IMR-90 (cell line): ENCODE measurements around the gene RAD51B. TPM values are rescaled to one million over a fixed set of nuclear protein-coding genes. Genes with fewer than 3 reads are reported as not detected.

Experiments
- ATAC-seq: fragments of 200-7000 bp; cut with Tn5 transposase; 2 replicates; pipeline ENCODE4 v1.9.1; 2020; ENCODE audit warnings: low read depth, mild to moderate bottlenecking, moderate library complexity
- BruUV-seq: library from RNA; stranded (reverse); fragments of 400-500 nt; replicated peaks from 2 replicates; lab custom pipeline; 2021; lab: Mats Ljungman, UMichigan
- CTCF ChIA-PET: fragments of 300-600 bp; formaldehyde crosslinking; extraction: SDS; loops from one replicate; lab custom pipeline; 2021; ENCODE audit warnings: antibody characterized with exemption; lab: Yijun Ruan, JAX
- POLR2A ChIA-PET: fragments of 300-600 bp; sonication (Branson Sonifier 250); formaldehyde crosslinking; loops from one replicate; lab custom pipeline; 2022; ENCODE audit warnings: antibody characterized with exemption; ENCODE audit not compliant: unreplicated experiment; lab: Charles Lee
- DNase-seq: peaks from one replicate; pipeline ENCODE4 v3.0.0; 2013
- H2AFZ ChIP-seq: replicated peaks from 2 replicates; pipeline ENCODE3; 2013; ENCODE audit warnings: low read length, mild to moderate bottlenecking; ENCODE audit not compliant: poor library complexity
- H2AK5ac ChIP-seq: 2 replicates; pipeline ENCODE4 v1.6.1; 2013; ENCODE audit warnings: low read depth, low read length, inconsistent platforms
- H2AK9ac ChIP-seq: replicated peaks from 2 replicates; pipeline ENCODE3; 2013; ENCODE audit warnings: mild to moderate bottlenecking, low read depth, low read length, moderate library complexity; ENCODE audit not compliant: poor library complexity
- H2BK120ac ChIP-seq: 2 replicates; pipeline ENCODE4 v1.6.1; 2013; ENCODE audit warnings: low read depth, low read length, inconsistent platforms
- H2BK15ac ChIP-seq: 3 replicates; pipeline ENCODE4 v1.6.1; 2013; ENCODE audit warnings: low read depth, low read length, inconsistent platforms
- H2BK20ac ChIP-seq: 2 replicates; pipeline ENCODE4 v1.6.1; 2013; ENCODE audit warnings: low read depth, mild to moderate bottlenecking, inconsistent platforms, low read length, moderate library complexity
- H2BK5ac ChIP-seq: 2 replicates; pipeline ENCODE4 v1.6.1; 2013; ENCODE audit warnings: mild to moderate bottlenecking, low read depth, low read length, inconsistent platforms; ENCODE audit not compliant: poor library complexity, severe bottlenecking
- H3K14ac ChIP-seq: replicated peaks from 2 replicates; pipeline ENCODE4 v1.6.1; 2013; ENCODE audit warnings: low read depth, low read length, inconsistent platforms
- H3K18ac ChIP-seq: 2 replicates; pipeline ENCODE4 v1.6.1; 2013; ENCODE audit warnings: low read depth, low read length, control low read depth
- H3K23ac ChIP-seq: 2 replicates; pipeline ENCODE4 v1.6.1; 2013; ENCODE audit warnings: low read depth, low read length, inconsistent platforms
- H3K27ac ChIP-seq: 2 replicates; pipeline ENCODE4 v1.5.1; 2013; ENCODE audit warnings: mild to moderate bottlenecking, control low read depth, low read length; ENCODE audit not compliant: insufficient read depth
- H3K27me3 ChIP-seq: 2 replicates; pipeline ENCODE4 v1.6.1; 2013; ENCODE audit warnings: low read length; ENCODE audit not compliant: control insufficient read depth, insufficient read depth
- H3K36me3 ChIP-seq: 2 replicates; pipeline ENCODE4 v1.6.1; 2013; ENCODE audit warnings: low read length, mixed read lengths; ENCODE audit not compliant: control insufficient read depth, insufficient read depth
- H3K4ac ChIP-seq: 2 replicates; pipeline ENCODE4 v1.6.1; 2013; ENCODE audit warnings: low read depth, low read length, inconsistent platforms
- H3K4me1 ChIP-seq: 2 replicates; pipeline ENCODE4 v1.6.1; 2013; ENCODE audit warnings: low read length, mixed read lengths; ENCODE audit not compliant: control insufficient read depth, insufficient read depth
- H3K4me2 ChIP-seq: 2 replicates; pipeline ENCODE4 v1.6.1; 2013; ENCODE audit warnings: low read depth, mild to moderate bottlenecking, control low read depth, low read length, moderate library complexity
- H3K4me3 ChIP-seq: 2 replicates; pipeline ENCODE4 v1.5.1; 2013; ENCODE audit warnings: low read depth, mild to moderate bottlenecking, control low read depth, low read length, moderate library complexity; ENCODE audit not compliant: insufficient read depth
- H3K56ac ChIP-seq: 2 replicates; pipeline ENCODE4 v1.6.1; 2013; ENCODE audit warnings: low read length, inconsistent platforms; ENCODE audit not compliant: insufficient read depth; ENCODE audit errors: extremely low read depth
- H3K79me1 ChIP-seq, 2 experiments: 2 replicates each; pipeline ENCODE4 v1.6.1; 2013; ENCODE audit warnings: low read length in 2 of 2, inconsistent platforms in 1 of 2, low read depth in 1 of 2
- H3K9ac ChIP-seq: 2 replicates; pipeline ENCODE4 v1.6.1; 2013; ENCODE audit warnings: low read depth, low read length, control low read depth
- H3K9me1 ChIP-seq: 2 replicates; pipeline ENCODE4 v1.6.1; 2013; ENCODE audit warnings: low read length, inconsistent platforms; ENCODE audit not compliant: insufficient read depth
- H3K9me3 ChIP-seq: 2 replicates; pipeline ENCODE4 v1.6.1; 2013; ENCODE audit warnings: low read length; ENCODE audit not compliant: control insufficient read depth, insufficient read depth
- H4K20me1 ChIP-seq: 2 replicates; pipeline ENCODE4 v1.6.1; 2013; ENCODE audit warnings: low read length, inconsistent platforms; ENCODE audit not compliant: insufficient read depth
- H4K5ac ChIP-seq: 2 replicates; pipeline ENCODE4 v1.6.1; 2013; ENCODE audit warnings: mild to moderate bottlenecking, low read depth, low read length, control low read depth
- H4K8ac ChIP-seq, 2 experiments: 2 replicates each; pipeline ENCODE4 v1.6.1; 2013; ENCODE audit warnings: low read depth in 2 of 2, low read length in 2 of 2, control low read depth in 1 of 2, inconsistent platforms in 1 of 2
- H4K91ac ChIP-seq: 2 replicates; pipeline ENCODE4 v1.6.1; 2013; ENCODE audit warnings: low read depth, low read length, inconsistent platforms; ENCODE audit not compliant: insufficient read depth
- CEBPB ChIP-seq: IDR thresholded peaks from 2 replicates; pipeline ENCODE4 v1.6.1; 2012; ENCODE audit warnings: low read depth, low read length, improper control_type of control experiment
- MAFK ChIP-seq: IDR thresholded peaks from 2 replicates; pipeline ENCODE4 v1.6.1; 2012; ENCODE audit warnings: low read depth, low read length, improper control_type of control experiment
- NFE2L2 ChIP-seq: fragments of 150-350 bp; IDR thresholded peaks from 2 replicates; pipeline ENCODE4 v1.6.1; 2016; ENCODE audit warnings: low read depth, mild to moderate bottlenecking, low read length
- RAD21 ChIP-seq: IDR thresholded peaks from 2 replicates; pipeline ENCODE4 v1.6.1; 2012; ENCODE audit warnings: low read length, improper control_type of control experiment
- RCOR1 ChIP-seq: IDR thresholded peaks from 2 replicates; pipeline ENCODE4 v1.6.1; 2012; ENCODE audit warnings: mild to moderate bottlenecking, low read length, improper control_type of control experiment; ENCODE audit not compliant: insufficient replicate concordance
- RFX5 ChIP-seq: IDR thresholded peaks from 2 replicates; pipeline ENCODE4 v1.8.0; 2012; ENCODE audit warnings: low read depth, mild to moderate bottlenecking, low read length, moderate library complexity
- WGBS, 2 experiments: methylation state at CpG; one replicate each; pipeline versions ENCODE4 v1.1.5 to v1.1.7; 2013; ENCODE audit warnings: missing lambda C conversion rate in 2 of 2; ENCODE audit not compliant: insufficient read length in 1 of 2; ENCODE audit errors: extremely low coverage in 2 of 2; 5-methylcytosine and 5-hydroxymethylcytosine counted together
- dilution Hi-C: fragments of 300-500 bp; cut with HindIII; formaldehyde crosslinking; loops from one replicate; pipeline ENCODE4 v1.14.3; 2018; ENCODE audit warnings: low sequenced_read_pairs; ENCODE audit not compliant: unreplicated experiment
- in situ Hi-C: fragments of 300-500 bp; cut with MboI; formaldehyde crosslinking; loops from 3 replicates; pipeline ENCODE4 v1.14.3; 2019; ENCODE audit warnings: low sequenced_read_pairs, inconsistent platforms, mixed read lengths
- intact Hi-C: fragments of 100-400 bp; cut with micrococcal nuclease; formaldehyde crosslinking; loops from 2 replicates; pipeline ENCODE4 v1.10.0; 2022
- polyA plus RNA-seq, 3 experiments: library from polyadenylated mRNA; depleted of rRNA; stranded (reverse); fragments of >200 nt; gene quantifications; 2 replicates each; pipeline ENCODE4 v1.2.3, GENCODE V29; 2012; ENCODE audit warnings: low replicate concordance in 1 of 3
- total RNA-seq: library from RNA; depleted of rRNA; stranded (reverse); fragments of >200 nt; gene quantifications from 2 replicates; pipeline ENCODE4 v1.2.3, GENCODE V29; 2012
- TF ChIP-seq, protein P1 (sequence below): conservative IDR thresholded peaks from 2 replicates; pipeline ENCODE4 v1.5.1; 2012; ENCODE audit warnings: mild to moderate bottlenecking, low read depth, low read length, improper control_type of control experiment
- TF ChIP-seq, protein P2 (sequence below): fragments of 150-350 bp; IDR thresholded peaks from 2 replicates; pipeline ENCODE4 v1.6.1; 2016; ENCODE audit warnings: low read depth, mild to moderate bottlenecking, low read length, moderate library complexity, borderline replicate concordance

RAD51B gene
- total and polyA plus RNA-seq, 2 of the 4 experiments (the other 2 are of a cell fraction) = 5.1 to 18.8 TPM

GRCh38 chr14:68718023-68718990 is 898.7 kb downstream of the RAD51B start:
- WGBS, 2 experiments = no CpG with 5 or more reads among the region's 8 CpGs
- Histone ChIP-seq H2AK5ac (0 out of 2 replicates have a peak overlapping the region, but pooled peaks have one; percentile 24), H3K56ac (no peak overlapping the region), H3K14ac (no peak overlapping the region), H3K18ac (no peak overlapping the region), H3K9ac (no peak overlapping the region), H3K27ac (no peak overlapping the region), H4K8ac (no peak overlapping the region), H3K4me1 (no peaks in the 10 kb centered on the region), H4K91ac (no peak overlapping the region), H3K27me3 (no peaks in the 10 kb centered on the region), H3K9me3 (no peaks in the 10 kb centered on the region; the same call in 1 of the 2 replicates), H3K9me1 (no peaks in the 10 kb centered on the region; the same call in 1 of the 2 replicates), H3K36me3 (no peaks in the 10 kb centered on the region), H2AK9ac (no peak overlapping the region), H3K4ac (no peak overlapping the region), H4K20me1 (no peaks in the 10 kb centered on the region), H2BK20ac (no peak overlapping the region), H4K5ac (no peak overlapping the region), H2BK120ac (no peak overlapping the region), H3K79me1 (no peaks in the 10 kb centered on the region), H3K4me3 (no peak overlapping the region), H3K4me2 (no peak overlapping the region), H3K23ac (no peak overlapping the region), H2BK5ac (no peak overlapping the region), H2BK15ac (no peak overlapping the region), H2AFZ (no peak overlapping the region)
- dilution Hi-C loops = no loop called here
- POLR2A ChIA-PET = interaction anchor here (0.6 kb wide), 1 partner anchor 77 kb away, joined by 9 read pairs; no protein-coding TSS in a partner anchor
- TF ChIP-seq, protein P1, sequence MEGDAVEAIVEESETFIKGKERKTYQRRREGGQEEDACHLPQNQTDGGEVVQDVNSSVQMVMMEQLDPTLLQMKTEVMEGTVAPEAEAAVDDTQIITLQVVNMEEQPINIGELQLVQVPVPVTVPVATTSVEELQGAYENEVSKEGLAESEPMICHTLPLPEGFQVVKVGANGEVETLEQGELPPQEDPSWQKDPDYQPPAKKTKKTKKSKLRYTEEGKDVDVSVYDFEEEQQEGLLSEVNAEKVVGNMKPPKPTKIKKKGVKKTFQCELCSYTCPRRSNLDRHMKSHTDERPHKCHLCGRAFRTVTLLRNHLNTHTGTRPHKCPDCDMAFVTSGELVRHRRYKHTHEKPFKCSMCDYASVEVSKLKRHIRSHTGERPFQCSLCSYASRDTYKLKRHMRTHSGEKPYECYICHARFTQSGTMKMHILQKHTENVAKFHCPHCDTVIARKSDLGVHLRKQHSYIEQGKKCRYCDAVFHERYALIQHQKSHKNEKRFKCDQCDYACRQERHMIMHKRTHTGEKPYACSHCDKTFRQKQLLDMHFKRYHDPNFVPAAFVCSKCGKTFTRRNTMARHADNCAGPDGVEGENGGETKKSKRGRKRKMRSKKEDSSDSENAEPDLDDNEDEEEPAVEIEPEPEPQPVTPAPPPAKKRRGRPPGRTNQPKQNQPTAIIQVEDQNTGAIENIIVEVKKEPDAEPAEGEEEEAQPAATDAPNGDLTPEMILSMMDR = peak; percentile 23; the same call in 1 of the 2 replicates
- TF ChIP-seq RCOR1 (no peak), CEBPB (no peak), RFX5 (no peak), RAD21 (peak; percentile 27; the same call in 1 of the 2 replicates), NFE2L2 (no peak), MAFK (no peak)
- TF ChIP-seq, protein P2, sequence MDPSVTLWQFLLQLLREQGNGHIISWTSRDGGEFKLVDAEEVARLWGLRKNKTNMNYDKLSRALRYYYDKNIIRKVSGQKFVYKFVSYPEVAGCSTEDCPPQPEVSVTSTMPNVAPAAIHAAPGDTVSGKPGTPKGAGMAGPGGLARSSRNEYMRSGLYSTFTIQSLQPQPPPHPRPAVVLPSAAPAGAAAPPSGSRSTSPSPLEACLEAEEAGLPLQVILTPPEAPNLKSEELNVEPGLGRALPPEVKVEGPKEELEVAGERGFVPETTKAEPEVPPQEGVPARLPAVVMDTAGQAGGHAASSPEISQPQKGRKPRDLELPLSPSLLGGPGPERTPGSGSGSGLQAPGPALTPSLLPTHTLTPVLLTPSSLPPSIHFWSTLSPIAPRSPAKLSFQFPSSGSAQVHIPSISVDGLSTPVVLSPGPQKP = no peak
- DNase-seq (no peak), ATAC-seq (no peak)
- in situ Hi-C loops = no loop called here
- BruUV-seq = no TSS peak
- CTCF ChIA-PET = no interaction called here
- intact Hi-C loops = no loop called here
